GM18505 (cell line): ENCODE measurements around the gene SNX30.

ENCODE experiments used
- ATAC-seq: cut with Tn5 transposase; IDR thresholded peaks from one replicate; pipeline ENCODE4 v1.9.1; 2021; ENCODE audit not compliant: unreplicated experiment
- POLR2A ChIP-seq: IDR thresholded peaks from 4 replicates; pipeline ENCODE4 v1.6.1; 2011; ENCODE audit warnings: borderline replicate concordance; ENCODE audit not compliant: insufficient read depth, insufficient read length; ENCODE audit errors: extremely low read depth

Gene SNX30

DNA sequence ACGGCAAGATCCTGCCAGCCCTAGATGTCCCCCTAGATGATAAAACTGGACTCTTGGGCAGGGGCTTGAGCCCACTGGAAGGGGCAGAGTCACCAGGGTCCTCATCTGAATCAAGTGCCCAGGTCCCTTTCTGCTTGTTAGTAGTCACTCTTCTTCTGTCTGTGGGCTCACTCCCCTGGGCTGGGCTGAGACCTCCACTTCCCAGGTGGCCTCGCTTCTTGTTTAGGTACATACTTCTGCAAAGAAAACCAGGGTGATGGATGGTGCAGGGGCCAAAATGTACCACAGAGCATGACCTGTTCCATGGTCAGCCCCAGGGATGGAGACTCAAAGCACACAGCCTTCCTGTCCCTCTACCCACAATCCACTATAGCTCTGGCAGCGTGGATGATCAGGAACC is 141.0 kb downstream of the SNX30 start:
- ATAC-seq = no peak
- no peak for TF ChIP-seq POLR2A

GRCh38 chr9:112892981-112893380 is 142.4 kb downstream of the SNX30 start:
- ATAC-seq = no peak
- TF ChIP-seq POLR2A = no peak

- no peak for TF ChIP-seq POLR2A
- ATAC-seq = no peak
Measured at GRCh38 chr9:112894041-112894440, 143.5 kb downstream of the SNX30 start.

DNA sequence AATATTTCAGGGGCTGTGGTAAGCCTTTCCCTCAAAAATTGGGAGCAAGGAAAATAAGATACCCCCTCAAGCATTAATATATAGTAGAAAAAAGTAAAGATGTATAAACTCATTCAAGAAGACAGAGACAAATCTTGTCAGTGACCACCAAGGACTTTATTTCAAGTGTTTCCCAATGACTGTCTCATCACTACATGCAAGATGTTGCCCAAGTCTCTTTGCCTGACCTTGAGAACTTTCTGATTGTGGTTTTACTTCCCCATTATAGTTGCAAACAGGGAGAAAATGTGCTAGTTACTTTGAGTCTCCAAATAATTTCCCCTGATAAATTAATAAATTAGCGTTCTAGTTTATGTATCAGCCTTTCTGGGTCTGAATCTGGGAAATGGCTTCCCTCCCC is 144.1 kb downstream of the SNX30 start:
- TF ChIP-seq POLR2A = no peak
- no peak for ATAC-seq

- no peak for TF ChIP-seq POLR2A
- no peak for ATAC-seq
Measured at GRCh38 chr9:112896131-112896530, 145.6 kb downstream of the SNX30 start.

DNA sequence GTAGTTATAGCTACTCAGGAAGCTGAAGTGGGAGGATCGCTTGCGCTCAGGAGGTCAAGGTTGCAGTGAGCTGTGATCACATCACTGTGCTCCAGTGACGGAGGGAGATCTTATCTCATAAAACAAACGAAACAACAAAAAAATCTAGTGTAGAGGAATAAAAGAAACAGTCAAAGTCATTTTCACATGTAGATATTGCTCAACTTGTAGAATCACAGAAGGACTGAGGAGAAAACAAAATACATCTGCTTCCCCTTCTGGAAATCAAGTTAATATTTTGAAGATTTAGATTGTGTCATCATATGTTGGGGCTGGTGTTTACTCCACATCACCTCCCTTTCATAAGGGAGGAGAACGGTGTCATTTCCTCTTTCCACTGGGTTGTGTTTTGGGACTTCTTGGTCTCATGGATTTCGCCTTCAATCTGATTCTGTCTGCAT is 148.3 kb downstream of the SNX30 start:
- ATAC-seq = no peak
- no peak for TF ChIP-seq POLR2A

DNA sequence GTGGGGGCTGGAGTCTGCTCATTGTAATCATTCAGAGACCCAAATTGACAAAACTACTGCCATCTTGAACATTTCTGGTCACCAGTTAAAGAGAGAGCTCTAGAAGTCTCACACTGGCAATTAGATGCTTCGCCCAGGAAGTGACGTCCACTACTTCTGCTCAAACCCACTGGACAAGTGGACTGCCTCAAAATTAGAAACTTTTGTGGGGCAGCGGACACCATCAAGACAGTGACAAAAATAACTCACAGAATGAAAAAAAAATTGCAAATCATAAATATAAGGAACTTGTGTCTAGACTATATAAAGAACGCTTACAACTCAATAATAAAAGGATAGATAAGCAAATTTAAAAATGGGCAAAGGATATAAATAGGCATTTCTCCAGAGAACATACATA is 149.9 kb downstream of the SNX30 start:
- ATAC-seq = no peak
- no peak for TF ChIP-seq POLR2A

DNA sequence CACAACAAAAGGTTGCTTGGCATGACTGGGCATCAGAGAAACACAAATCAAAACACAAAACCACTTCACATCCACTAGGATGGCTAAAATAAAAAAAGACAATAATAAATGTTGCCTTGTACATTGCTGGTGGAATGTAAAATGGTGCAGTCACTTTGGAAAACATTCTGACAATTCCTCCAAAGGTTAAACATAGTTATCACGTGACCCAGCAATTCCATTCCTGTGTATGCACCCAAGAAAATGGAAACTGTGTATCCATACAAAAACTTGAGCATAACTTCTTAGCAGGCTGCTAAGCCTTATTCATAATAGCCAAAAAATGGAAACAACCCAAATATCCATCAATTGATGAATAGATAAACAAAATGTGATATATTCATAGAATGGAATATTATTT is 150.3 kb downstream of the SNX30 start:
- no peak for TF ChIP-seq POLR2A
- no peak for ATAC-seq

- ATAC-seq = no peak
- TF ChIP-seq POLR2A = no peak
Measured at GRCh38 chr9:112905084-112905483, 154.5 kb downstream of the SNX30 start.

- no peak for TF ChIP-seq POLR2A
- no peak for ATAC-seq
Measured at GRCh38 chr9:112911736-112912135, 161.2 kb downstream of the SNX30 start.

DNA sequence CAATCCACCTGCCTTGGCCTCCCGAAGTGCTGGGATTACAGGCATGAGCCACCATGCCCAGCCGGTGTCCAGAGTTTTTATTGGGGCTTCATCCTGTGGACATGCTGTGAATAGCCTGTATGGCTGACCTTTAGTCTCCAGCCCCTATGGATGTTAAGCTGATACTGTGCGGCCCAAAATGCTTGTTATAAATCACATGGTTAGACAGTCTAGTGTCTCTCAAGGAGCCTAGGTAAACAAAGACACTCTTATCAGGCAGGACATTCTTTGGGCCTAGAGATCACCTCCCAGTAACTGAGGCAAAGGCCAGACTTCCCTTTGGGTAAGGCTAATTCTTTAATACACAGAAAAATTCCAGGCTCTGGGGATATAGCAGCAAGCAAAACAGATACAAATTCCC is 162.1 kb downstream of the SNX30 start:
- no peak for TF ChIP-seq POLR2A
- ATAC-seq = no peak

- no peak for ATAC-seq
- no peak for TF ChIP-seq POLR2A
Measured at GRCh38 chr9:112913326-112913725, 162.8 kb downstream of the SNX30 start.

DNA sequence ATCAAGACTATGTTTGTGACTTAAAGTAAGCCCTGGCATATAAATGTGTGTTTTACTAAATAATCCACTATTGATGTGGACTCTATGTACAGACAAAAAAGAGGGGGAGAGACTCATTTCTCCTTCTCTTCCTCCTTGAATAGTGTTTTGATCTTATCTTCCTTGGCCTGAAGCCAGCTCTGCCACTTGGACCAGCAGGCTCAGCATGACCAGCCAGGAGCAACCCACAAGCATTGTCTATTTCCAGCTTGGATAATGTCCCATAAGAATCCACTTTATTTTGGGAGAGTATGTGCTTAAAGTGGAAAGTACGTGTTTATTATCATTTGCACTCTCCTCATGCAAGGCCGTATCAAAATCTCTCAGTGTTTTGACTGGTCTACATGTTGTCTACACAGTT is 164.0 kb downstream of the SNX30 start:
- ATAC-seq = no peak
- TF ChIP-seq POLR2A = no peak

- TF ChIP-seq POLR2A = no peak
- no peak for ATAC-seq
Measured at GRCh38 chr9:112917047-112917986, 166.8 kb downstream of the SNX30 start.
